T follicular helper cell (primary cell): ENCODE data around the gene EEA1.

Source experiments
- DNase-seq: peaks from one replicate; pipeline ENCODE4 v3.0.0-alpha.2; 2020; ENCODE audit warnings: low read depth

EEA1 gene

GRCh38 chr12:92886131-92886530 is 43.0 kb downstream of the EEA1 start:
- no peak for DNase-seq

- DNase-seq = no peak
These were observed 49.3 kb downstream of the EEA1 start for GRCh38 chr12:92879698-92880322.

- DNase-seq = no peak
These were observed 51.2 kb downstream of the EEA1 start for GRCh38 chr12:92877904-92878303.

GRCh38 chr12:92876496-92876895 is 52.6 kb downstream of the EEA1 start:
- no peak for DNase-seq

GRCh38 chr12:92871116-92871515 is 58.0 kb downstream of the EEA1 start:
- DNase-seq = no peak

GRCh38 chr12:92866418-92866817 is 62.7 kb downstream of the EEA1 start:
- no peak for DNase-seq

GRCh38 chr12:92863251-92863650 is 65.8 kb downstream of the EEA1 start:
- no peak for DNase-seq

GRCh38 chr12:92861381-92861780 is 67.7 kb downstream of the EEA1 start:
- no peak for DNase-seq

- no peak for DNase-seq
These were observed 68.6 kb downstream of the EEA1 start for GRCh38 chr12:92860521-92860920.

- no peak for DNase-seq
These were observed 69.3 kb downstream of the EEA1 start for GRCh38 chr12:92859650-92860386.

- no peak for DNase-seq
These were observed 71.3 kb downstream of the EEA1 start for GRCh38 chr12:92857818-92858217.

GRCh38 chr12:92854344-92854743 is 74.8 kb downstream of the EEA1 start:
- no peak for DNase-seq

GRCh38 chr12:92848740-92849139 is 80.4 kb downstream of the EEA1 start:
- DNase-seq = no peak

- DNase-seq = no peak
These were observed 81.7 kb downstream of the EEA1 start for GRCh38 chr12:92847368-92847767.

- no peak for DNase-seq
These were observed 83.8 kb downstream of the EEA1 start for GRCh38 chr12:92845329-92845728.

- no peak for DNase-seq
These were observed 84.8 kb downstream of the EEA1 start for GRCh38 chr12:92844151-92844763.

GRCh38 chr12:92829686-92830282 is 99.3 kb downstream of the EEA1 start:
- DNase-seq = no peak

- DNase-seq = no peak
These were observed 100.5 kb downstream of the EEA1 start for GRCh38 chr12:92828565-92828964.

- DNase-seq = peak; percentile 9
These were observed 101.2 kb downstream of the EEA1 start for GRCh38 chr12:92827836-92828431.

- no peak for DNase-seq
These were observed 108.0 kb downstream of the EEA1 start for GRCh38 chr12:92821142-92821541.

GRCh38 chr12:92814584-92814983 is 114.5 kb downstream of the EEA1 start:
- DNase-seq = no peak

- no peak for DNase-seq
These were observed 118.7 kb downstream of the EEA1 start for GRCh38 chr12:92810370-92810769.

- no peak for DNase-seq
These were observed 125.2 kb downstream of the EEA1 start for GRCh38 chr12:92803903-92804302.
